ENCODE measurements around the gene LIN28B.
"Not testable (repeated sequence)": the region's sequence is repeated elsewhere in the genome, so short reads cannot be mapped to it uniquely, and the experiment has no call there.

Gene LIN28B

GRCh38 chr6:105066233-105066632, 109.3 kb downstream of the LIN28B start:
- no peak for DNase-seq (ENCODE audit: low read depth in 2 of 2, low spot score in 1 of 2)

- DNase-seq (ENCODE audit: low read depth in 2 of 2, low spot score in 1 of 2), result no peak
These were observed 109.9 kb downstream of the LIN28B start for GRCh38 chr6:105066836-105067235.

- DNase-seq (ENCODE audit: low read depth in 2 of 2, low spot score in 1 of 2), result no peak
These were observed 110.4 kb downstream of the LIN28B start for GRCh38 chr6:105067329-105067728.

GRCh38 chr6:105068407-105068806, 111.5 kb downstream of the LIN28B start:
- no peak for DNase-seq (ENCODE audit: low read depth in 2 of 2, low spot score in 1 of 2)

- DNase-seq (ENCODE audit: low read depth in 2 of 2, low spot score in 1 of 2), result no peak
These were observed 113.0 kb downstream of the LIN28B start for GRCh38 chr6:105069821-105070445.

- DNase-seq (ENCODE audit: low read depth in 2 of 2, low spot score in 1 of 2), result no peak
These were observed 115.9 kb downstream of the LIN28B start for GRCh38 chr6:105072798-105073199.

GRCh38 chr6:105075210-105075609, 118.3 kb downstream of the LIN28B start:
- no peak for DNase-seq (ENCODE audit: low read depth in 2 of 2, low spot score in 1 of 2)

GRCh38 chr6:105076418-105076817, 119.5 kb downstream of the LIN28B start:
- DNase-seq (ENCODE audit: low read depth in 2 of 2, low spot score in 1 of 2), result not testable (repeated sequence)

GRCh38 chr6:105077596-105078385, 120.9 kb downstream of the LIN28B start:
- no peak for DNase-seq (ENCODE audit: low read depth in 2 of 2, low spot score in 1 of 2)

- no peak for DNase-seq (ENCODE audit: low read depth in 2 of 2, low spot score in 1 of 2)
These were observed 121.4 kb downstream of the LIN28B start for GRCh38 chr6:105078386-105078708.

GRCh38 chr6:105080279-105080678, 123.4 kb downstream of the LIN28B start:
- no peak for DNase-seq (ENCODE audit: low read depth in 2 of 2, low spot score in 1 of 2)

GRCh38 chr6:105081662-105082061, 124.8 kb downstream of the LIN28B start:
- not testable (repeated sequence) for DNase-seq (ENCODE audit: low read depth in 2 of 2, low spot score in 1 of 2)

- no peak for DNase-seq (ENCODE audit: low read depth in 2 of 2, low spot score in 1 of 2)
These were observed 130.8 kb downstream of the LIN28B start for GRCh38 chr6:105087571-105088211.

GRCh38 chr6:105091140-105091829, 134.4 kb downstream of the LIN28B start:
- no peak for DNase-seq (ENCODE audit: low read depth in 2 of 2, low spot score in 1 of 2)

- DNase-seq (ENCODE audit: low read depth in 2 of 2, low spot score in 1 of 2), result no peak
These were observed 137.3 kb downstream of the LIN28B start for GRCh38 chr6:105094133-105094640.

- no peak for DNase-seq (ENCODE audit: low read depth in 2 of 2, low spot score in 1 of 2)
These were observed 138.2 kb downstream of the LIN28B start for GRCh38 chr6:105095139-105095538.

GRCh38 chr6:105097288-105097687, 140.4 kb downstream of the LIN28B start:
- no peak for DNase-seq (ENCODE audit: low read depth in 2 of 2, low spot score in 1 of 2)

GRCh38 chr6:105099371-105099770, 142.5 kb downstream of the LIN28B start:
- no peak for DNase-seq (ENCODE audit: low read depth in 2 of 2, low spot score in 1 of 2)

- DNase-seq (ENCODE audit: low read depth in 2 of 2, low spot score in 1 of 2), result no peak
These were observed 145.3 kb downstream of the LIN28B start for GRCh38 chr6:105102186-105102585.

- DNase-seq (ENCODE audit: low read depth in 2 of 2, low spot score in 1 of 2), result no peak
These were observed 148.2 kb downstream of the LIN28B start for GRCh38 chr6:105105094-105105493.

- DNase-seq (ENCODE audit: low read depth in 2 of 2, low spot score in 1 of 2), result no peak
These were observed 149.4 kb downstream of the LIN28B start for GRCh38 chr6:105106260-105106659.

GRCh38 chr6:105107207-105107606, 150.3 kb downstream of the LIN28B start:
- DNase-seq (ENCODE audit: low read depth in 2 of 2, low spot score in 1 of 2), result no peak
